CD4-positive, alpha-beta T cell treated with Interleukin-2 at 100 ng/mL for 4 hours (primary cell): ENCODE results near the gene SLITRK4.

Experiments used
- DNase-seq: peaks from one replicate; pipeline ENCODE4 v3.0.0-alpha.2; 2020; ENCODE audit warnings: low spot score

The SLITRK4 gene

DNA sequence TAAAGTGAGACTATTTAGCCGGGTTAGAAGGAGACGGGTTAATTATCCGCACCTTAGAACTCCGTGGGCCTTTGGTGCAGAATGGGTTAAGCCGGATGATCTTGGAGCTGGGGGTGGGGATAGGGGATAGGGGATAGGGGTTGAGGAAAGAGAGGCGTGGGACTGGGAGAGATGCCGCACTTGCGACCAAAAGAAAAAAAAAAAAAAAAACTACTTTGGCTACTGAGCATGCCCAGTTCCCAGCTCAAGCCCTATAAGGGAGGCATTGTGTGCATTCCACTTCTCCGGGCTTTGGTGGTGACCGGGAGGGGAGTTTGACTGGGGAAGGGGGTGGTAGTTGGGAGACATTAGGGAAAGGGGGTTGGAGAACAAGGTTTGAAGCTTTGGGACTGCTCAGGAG, at the start of gene SLITRK4:
TSS of gene SLITRK4 (minus strand) at position 187 of the 400 bp plus-strand sequence. CDS start 4,993 bp downstream, outside the sequence.
- DNase-seq: no peak

DNA sequence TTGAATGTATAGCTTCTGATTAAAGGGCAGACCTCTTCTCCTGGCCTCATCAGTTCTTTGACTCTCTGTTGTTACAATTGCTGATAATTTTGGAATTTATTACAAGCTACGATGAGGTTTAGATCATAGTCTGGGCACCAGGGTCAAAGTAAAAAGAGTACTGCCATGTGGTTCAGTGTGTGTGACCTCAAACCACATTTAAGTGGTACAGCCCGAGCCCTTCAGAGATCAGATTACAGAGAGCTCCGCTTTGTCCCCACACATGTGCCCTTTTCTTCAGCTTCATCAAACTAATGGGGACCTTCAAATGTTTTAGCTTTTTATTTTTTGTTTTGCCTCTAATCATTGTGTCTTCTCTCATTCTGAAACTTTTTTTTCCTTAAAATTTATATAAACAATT, 47.6 kb upstream of the SLITRK4 start:
- no peak for DNase-seq

GRCh38 chrX:143674926-143675325, 39.0 kb upstream of the SLITRK4 start:
- DNase-seq: no peak

DNA sequence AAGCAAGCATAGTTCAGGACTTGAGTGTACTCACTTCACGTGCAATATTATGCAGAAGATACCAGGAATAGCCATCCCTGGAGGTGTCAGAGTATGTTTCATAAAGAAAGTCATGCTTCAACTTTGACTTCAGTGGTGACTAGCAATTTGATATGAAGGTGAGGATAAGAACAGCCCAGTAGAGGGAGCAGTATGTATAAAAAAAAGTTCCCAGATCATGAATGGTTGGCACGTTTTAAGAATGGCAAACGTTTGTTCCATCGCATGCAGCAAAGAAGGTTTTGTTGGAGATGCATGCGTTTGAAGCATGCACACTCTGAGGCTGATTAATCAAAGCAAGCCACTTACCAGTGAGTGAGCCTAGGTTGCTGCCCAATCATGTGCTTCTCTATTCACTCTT, 33.5 kb upstream of the SLITRK4 start:
- no peak for DNase-seq

DNA sequence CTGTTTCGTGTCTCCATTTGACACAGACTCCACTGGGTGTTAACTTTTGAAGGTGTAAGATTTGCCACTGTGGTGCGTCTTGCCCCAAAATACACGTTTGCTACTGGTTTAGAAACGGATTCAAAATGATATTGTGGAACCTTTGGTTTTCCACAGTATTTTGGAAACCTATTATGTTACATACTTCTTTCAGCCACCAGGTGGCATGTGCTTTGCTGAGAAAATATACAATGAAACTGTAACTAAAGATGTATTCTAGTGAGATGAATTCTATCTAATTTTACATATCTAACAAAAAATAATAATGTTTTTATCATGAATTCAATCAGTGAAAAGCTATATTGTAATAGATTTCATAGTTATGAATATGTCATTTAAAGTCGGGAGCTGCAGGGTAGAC, 28.4 kb upstream of the SLITRK4 start:
- no peak for DNase-seq

DNA sequence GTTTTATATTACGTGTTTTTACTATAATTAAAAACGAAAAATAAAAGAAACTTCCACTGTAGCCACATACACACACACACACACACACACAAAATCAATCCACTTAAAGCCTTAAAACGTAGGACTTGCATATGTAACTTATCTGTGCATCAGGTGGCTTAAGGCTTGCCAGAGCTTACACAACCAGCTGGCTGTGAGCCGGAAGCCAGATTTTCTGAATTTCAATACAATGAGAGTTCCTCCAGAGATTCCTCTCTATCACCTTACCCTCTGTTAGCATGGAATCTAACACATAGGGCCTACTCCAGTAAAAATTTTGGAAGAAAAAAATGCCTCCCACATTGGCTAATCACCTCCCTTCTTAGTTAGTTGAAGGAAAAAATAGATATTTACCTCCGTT, 27.9 kb upstream of the SLITRK4 start:
- no peak for DNase-seq

DNA sequence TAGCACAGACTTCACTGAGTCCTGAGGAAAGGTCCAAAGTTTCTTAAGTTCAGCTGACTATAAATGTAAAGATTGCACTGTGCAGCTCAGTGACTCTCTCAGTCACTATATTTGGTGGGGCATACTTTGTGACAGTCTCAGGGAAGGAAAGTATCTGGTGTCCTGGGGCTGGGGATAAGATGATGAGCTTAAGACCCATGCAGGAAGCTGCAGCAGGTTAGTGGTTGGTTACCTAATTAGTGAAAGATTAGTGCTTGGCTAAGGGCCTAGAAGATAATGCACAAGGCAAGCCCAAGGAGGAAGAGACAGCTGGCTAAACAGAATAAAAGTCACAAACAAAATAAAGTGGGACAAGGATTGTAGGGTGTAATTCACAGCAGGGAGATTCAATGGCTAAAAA, 25.4 kb upstream of the SLITRK4 start:
- DNase-seq: no peak

DNA sequence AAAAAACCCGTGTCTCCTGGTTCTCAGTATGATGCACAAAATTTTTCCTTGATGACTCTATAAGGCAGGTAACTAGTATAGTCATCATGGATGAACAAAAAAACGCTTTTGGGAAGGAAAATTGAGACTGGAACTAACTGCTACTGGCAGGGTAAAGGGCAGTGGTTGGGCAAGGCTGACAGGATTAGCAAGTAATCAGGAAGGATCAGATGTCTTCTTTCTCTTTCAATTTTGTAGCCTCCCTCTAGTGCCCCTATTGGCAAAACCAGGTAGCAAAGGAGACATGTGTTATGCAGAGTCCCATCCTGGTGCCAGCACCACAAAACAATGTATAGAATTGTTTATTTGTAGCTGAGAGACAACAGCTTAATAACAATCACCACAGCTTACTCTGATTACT, 12.8 kb upstream of the SLITRK4 start:
- DNase-seq: no peak

- DNase-seq: no peak
Observed at GRCh38 chrX:143642426-143642825, 6.5 kb upstream of the SLITRK4 start.

GRCh38 chrX:143636831-143637230, 930 bp upstream of the SLITRK4 start:
- DNase-seq: no peak

GRCh38 chrX:143634663-143635455, 1.0 kb downstream of the SLITRK4 start:
- no peak for DNase-seq

DNA sequence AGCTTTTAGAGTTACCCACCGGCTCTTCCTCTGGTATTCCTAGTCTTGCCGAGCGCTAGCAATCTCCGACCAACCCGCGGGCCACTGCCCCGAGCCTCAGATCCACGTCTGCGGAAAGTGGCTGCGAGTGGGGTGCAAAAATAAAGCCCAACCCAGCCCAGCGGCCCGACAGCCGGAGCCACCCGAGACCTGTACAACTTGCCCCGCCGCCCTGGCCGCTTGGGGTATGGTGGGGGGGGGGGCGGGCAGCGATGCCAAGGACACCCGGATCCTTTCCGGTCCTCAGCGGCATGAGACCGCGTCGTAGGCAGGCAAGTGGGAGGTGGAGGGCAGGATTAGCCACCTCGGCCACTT, 1.6 kb downstream of the SLITRK4 start:
- no peak for DNase-seq

DNA sequence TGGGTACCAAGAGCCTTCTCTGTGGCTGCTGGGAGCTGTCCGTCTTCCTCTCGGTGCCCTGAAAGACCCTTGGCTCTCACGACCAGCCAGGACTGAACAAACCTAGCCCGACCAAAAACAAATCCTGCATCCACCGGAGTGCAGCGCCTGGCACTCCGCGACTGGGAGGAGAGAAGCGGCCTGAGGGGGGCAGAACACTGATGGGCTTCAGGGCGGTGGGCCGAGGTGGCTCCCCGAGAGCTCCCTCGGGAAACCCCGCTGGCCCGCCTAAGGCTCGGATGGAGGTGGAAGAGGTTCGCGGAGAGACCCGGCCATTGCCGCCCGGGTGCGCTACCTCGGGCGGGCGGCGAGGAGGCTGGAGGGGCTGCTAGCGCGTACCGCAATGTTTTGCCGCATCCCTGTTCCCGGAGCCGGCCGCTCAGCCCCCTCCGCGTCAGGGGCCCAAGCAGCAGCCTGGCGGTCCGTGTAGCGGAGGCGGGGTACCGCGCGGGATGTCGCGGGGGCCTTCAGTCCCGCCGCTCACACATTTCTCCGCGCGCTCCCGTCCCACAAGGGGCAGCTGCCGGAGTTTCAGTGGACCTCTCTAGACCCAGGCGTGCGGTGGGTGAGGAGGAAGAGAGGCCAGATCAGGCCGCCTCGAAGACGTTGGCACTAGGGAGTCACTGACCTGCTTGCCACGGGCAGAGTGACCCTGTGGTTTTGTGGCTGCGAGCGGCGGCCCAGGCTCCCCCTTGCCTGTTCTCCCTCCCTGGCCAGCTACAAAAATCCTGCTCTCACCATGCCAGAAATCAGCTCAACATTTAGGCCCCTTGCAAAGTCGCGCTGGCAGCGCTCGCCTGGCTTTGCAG, 2.2 kb downstream of the SLITRK4 start:
- DNase-seq: no peak

DNA sequence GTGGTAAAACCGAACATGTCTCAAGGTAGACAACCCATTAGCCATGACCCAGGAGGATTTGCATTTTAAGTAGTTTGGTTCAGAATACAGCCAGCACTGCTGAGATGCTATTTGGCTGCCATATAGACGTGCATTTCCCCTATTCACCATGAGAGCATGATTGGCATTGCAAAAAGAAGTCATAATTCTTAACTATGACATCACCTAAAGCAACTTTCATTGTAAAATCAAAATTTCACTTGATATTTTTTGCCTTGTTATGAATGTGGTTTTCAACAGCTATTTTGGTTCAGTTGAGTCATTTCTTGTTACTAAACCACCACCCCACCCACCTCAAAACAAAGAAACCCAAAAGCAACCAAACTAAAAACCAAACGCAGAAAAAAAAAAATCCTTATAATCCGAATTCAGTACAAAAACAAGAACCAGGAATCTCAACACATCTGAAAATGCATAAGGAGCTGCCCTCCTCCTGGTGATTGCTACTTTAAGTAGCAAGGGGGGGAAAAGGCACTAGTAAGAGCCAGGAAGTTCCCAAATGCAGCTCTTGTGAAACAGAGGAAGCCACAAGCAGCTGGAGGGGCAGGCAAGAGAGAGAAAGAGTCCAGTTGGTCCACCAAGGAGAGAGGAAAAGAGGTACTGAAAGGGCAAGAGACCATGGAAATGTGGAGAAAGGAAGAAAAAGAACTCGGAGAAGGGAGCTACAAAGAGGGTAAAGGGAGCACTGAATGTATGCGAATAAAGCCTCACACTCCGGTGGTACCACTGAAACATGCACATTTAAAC, 3.1 kb downstream of the SLITRK4 start:
- DNase-seq: no peak

DNA sequence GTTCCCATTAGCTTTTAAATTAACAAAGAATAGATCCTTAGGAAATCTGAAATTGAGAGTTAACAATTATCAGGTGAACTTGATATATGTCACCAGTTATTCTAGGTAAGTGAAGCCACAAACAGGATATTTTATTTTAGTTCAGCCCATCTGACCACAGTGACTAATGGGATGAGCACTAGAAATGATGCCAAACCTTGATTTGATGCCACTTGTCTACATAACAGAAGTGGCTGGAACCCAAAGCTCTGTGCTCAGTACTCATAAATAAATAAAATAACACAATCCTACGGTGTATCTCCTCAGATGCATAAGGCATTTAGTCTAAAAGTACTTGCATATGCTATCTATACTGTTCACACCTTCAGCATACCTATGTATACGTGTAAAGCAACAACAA, 12.2 kb downstream of the SLITRK4 start:
- DNase-seq: no peak

GRCh38 chrX:143621276-143621675, 14.6 kb downstream of the SLITRK4 start:
- DNase-seq: no peak

GRCh38 chrX:143615851-143616250, 20.1 kb downstream of the SLITRK4 start:
- DNase-seq: no peak

- DNase-seq: no peak
Observed at GRCh38 chrX:143601809-143602208, 34.1 kb downstream of the SLITRK4 start.

DNA sequence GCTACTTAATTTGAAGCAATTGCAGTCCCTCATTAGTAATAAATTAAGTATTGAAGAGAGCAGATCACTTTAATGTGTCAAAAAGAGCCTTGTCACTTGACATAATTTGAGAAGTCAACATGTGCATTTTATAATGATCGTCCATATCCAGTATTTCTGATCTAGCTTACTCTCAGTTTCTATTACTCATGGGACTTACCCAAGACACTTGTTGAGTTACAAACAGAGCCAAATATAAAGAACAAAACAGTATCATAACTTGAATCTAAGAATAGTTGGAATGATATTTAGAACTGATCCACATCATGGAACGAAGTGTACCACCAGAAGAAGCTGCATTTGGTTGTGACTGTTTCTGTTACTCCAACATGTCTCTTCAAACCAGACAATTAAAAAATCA, 54.7 kb downstream of the SLITRK4 start:
- DNase-seq: no peak

- DNase-seq: no peak
Observed at GRCh38 chrX:143580266-143580665, 55.6 kb downstream of the SLITRK4 start.
